Activated CD4-positive, CD25-positive, alpha-beta regulatory T cell treated with anti-CD3 and anti-CD28 coated beads, Interleukin-2, amount 50 U/mL, for 24 hours (primary cell): Measurements from ENCODE around the gene GPNMB.

Experiments used
- ATAC-seq, 2 donors: fragments of 150-1000 bp; cut with Tn5 transposase; one replicate each; pipeline ENCODE4 v1.10.0; 2021; ENCODE audit warnings: mild to moderate bottlenecking in 1 of 2, moderate library complexity in 1 of 2

GPNMB gene

GRCh38 chr7:23232966-23233365 is 13.6 kb upstream of the GPNMB start:
- no peak for ATAC-seq

DNA sequence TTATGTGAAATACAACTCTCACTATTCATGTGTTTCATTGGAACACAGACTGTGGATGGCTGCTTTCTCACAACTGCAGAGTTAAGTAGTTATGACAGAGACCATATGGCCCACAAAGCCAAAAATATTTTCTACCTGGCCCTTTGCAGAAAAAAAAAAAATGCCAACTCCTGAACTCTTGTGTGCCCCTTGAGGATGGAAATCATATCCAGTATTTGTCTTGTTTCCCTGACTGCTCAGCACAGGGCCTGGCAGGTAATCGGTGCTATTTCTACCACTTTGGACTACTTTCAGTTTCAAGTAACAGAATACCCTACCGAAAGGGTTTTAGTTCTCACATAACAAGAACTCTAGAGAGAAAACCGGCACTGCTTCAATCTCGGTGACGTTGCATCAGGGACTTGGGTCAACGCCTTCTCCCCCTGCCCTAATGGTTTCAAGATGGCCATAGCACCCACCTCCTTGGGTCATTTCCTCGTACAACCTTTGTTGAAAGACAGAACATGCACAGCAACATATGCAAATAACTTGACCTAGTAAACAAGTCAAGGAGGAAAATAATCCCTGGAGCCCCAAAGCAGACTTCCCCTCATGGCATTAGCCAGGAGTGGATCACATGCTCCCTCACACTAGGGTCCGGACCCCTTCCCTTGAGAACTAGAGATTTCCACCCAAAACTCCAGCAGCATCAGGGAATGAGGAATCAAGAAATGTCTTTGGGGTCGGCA is 11.8 kb upstream of the GPNMB start:
- no peak for ATAC-seq

GRCh38 chr7:23235813-23236221 is 10.8 kb upstream of the GPNMB start:
- no peak for ATAC-seq

- no peak for ATAC-seq
These were observed 9.6 kb upstream of the GPNMB start for GRCh38 chr7:23237000-23237399.

- no peak for ATAC-seq
These were observed 7.5 kb upstream of the GPNMB start for GRCh38 chr7:23238983-23239652.

DNA sequence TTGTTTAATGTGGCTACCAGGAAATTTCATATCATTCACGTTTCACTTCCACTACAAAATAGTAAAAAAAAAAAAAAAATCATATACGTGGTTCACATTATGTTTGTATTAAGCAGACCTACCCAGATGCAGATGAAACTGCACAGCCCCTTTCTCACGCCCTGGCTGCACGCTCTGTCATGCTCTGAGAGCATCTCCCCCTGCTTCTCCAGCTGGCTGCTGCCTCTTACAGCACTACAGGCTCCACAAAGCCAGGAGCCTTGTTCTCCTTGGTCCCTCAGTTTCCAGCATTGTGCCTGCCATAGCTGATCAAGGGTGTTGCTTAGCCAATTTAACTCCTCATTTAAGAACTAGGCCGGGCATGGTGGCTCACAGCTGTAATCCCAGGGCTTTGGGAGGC is 6.9 kb upstream of the GPNMB start:
- ATAC-seq: no peak

DNA sequence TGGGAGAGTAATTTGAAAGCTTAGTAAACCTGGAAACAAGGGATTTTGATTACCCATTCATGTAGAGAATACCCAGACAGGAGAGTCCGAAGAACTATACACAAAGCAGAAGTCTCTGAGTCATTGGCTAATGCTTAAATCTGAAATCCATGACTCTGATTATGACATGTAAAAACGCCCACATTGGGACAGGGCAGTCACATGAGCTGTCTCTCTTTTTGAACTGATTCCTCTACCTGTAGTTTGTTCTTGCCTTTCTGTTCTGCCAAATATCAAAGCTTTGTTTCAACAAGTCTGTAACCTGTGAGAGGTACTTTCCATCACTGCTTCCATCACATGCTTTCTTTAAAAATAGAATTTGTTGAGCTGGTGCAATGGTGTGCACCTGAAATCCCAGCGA is 4.3 kb upstream of the GPNMB start:
- peak; percentile 27 to 35 for ATAC-seq

DNA sequence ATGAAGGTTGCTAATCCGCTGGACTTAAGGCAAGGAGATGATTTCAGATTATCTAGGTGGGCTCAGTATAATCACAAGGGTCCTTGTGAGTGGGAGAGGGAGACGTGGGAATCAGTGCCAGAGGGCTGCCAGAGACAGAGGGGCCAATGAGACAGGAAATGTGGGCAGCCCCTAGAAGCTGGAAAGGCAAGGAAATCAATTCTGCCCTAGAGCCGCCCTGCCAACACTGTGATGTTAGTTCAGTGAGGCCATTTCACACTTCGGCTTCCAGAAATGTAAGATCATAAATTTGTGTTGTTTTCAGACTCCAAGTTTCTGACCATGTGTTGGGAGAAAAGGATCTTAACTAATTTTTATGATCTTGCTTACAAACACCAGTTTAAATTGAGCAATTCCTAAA is 3.6 kb upstream of the GPNMB start:
- ATAC-seq: no peak

GRCh38 chr7:23247046-23247602 is 549 bp downstream of the GPNMB start:
- no peak for ATAC-seq

- ATAC-seq: no peak
These were observed 1.2 kb downstream of the GPNMB start for GRCh38 chr7:23247603-23248335.

DNA sequence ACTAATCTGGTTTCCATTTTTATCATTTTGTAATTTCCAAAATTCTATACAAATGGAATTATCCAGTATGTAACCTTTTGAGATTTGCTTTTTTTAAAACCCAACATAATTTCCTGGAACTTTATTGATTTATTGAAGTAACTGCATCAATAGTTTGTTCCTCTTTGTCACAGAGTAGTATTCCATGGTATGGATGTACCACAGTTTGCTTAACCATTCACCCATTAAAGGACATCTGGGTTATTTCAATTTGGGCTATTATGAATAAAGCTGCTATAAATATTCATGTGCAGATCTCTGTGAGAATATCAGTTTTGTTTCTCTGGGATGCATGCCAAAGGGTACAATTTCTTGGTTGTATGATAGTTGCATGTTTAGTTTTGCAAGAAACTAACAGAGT is 2.9 kb downstream of the GPNMB start:
- no peak for ATAC-seq

DNA sequence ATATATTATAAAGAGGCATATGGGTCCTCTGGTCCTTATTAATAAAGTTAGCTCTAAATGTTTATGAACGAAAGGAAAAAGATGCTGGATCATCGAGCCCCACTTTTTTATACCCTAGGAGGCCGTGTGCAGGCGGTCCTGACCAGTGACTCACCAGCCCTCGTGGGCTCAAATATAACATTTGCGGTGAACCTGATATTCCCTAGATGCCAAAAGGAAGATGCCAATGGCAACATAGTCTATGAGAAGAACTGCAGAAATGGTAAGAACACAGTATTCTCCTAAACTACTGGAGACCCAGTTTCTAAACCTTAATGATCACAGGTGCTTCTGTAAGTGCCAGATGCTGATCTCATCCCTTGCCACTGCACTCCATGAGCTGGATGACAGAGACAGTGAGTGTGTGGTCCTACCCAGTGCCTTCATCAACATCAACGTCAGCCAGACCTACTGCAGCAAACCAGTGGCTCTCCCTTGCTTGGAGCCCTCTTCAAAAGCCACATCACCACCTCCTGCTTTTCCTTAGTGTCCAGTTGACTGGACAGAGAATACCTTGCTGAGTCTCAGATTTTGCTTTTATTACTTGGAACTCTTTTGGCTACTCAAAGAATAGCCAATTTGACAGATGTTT is 7.6 kb downstream of the GPNMB start:
- ATAC-seq: no peak

DNA sequence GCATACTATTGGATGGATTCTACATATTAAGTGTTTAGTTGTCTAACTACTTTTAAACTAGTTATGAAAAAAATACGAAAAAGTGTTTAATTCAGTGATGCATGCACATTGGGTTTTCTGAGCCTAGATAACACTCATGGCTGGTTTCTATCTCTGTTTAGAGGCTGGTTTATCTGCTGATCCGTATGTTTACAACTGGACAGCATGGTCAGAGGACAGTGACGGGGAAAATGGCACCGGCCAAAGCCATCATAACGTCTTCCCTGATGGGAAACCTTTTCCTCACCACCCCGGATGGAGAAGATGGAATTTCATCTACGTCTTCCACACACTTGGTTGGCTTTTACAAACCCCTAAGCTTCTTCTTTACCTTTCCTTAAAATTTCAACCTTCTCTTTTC is 10.2 kb downstream of the GPNMB start:
- ATAC-seq: no peak

- ATAC-seq: no peak
These were observed 13.8 kb downstream of the GPNMB start for GRCh38 chr7:23260371-23260770.

- ATAC-seq: peak; percentile 74 to 78
These were observed 15.4 kb downstream of the GPNMB start for GRCh38 chr7:23261843-23262452.

- ATAC-seq: peak in 1 of 2 donors; percentile 13
These were observed 18.4 kb downstream of the GPNMB start for GRCh38 chr7:23264916-23265458.

- no peak for ATAC-seq
These were observed 20.3 kb downstream of the GPNMB start for GRCh38 chr7:23266918-23267317.

- ATAC-seq: no peak
These were observed 20.8 kb downstream of the GPNMB start for GRCh38 chr7:23267357-23267756.

DNA sequence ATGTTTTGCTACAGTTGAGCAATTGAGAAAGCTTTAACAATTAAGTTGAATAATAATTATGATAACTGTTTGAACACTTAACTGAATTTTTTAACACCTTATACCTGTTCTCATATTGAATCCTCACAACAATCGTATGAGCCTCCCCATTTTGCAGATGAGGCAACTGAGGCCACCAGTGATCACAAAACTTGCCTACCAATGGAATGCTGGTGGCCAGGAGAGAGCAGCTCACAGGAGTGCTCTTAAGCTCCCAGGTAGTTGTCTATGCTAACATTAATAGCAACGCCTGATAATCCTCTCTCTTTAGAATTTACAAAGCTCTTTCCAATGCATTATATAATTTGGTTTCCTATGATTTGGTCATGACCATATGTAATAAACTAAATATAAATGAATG is 21.6 kb downstream of the GPNMB start:
- ATAC-seq: no peak

GRCh38 chr7:23268746-23269145 is 22.2 kb downstream of the GPNMB start:
- ATAC-seq: no peak

GRCh38 chr7:23272275-23272674 is 25.7 kb downstream of the GPNMB start:
- no peak for ATAC-seq

GRCh38 chr7:23273141-23273599 is 26.6 kb downstream of the GPNMB start:
- ATAC-seq: peak; percentile 98
